WTC11 (cell line): ENCODE measurements around the gene HPN. TPM values are rescaled to one million over a fixed set of nuclear protein-coding genes. Genes with fewer than 3 reads are reported as not detected.

Experiments
- ATAC-seq: fragments of 200-7000 bp; cut with Tn5 transposase; 2 replicates; pipeline ENCODE4 v1.10.0; 2021; ENCODE audit warnings: mild to moderate bottlenecking, moderate library complexity
- CTCF ChIA-PET: fragments of 300-600 bp; sonication (Branson Sonifier 250); formaldehyde crosslinking; loops from one replicate; lab custom pipeline; 2021; ENCODE audit warnings: antibody characterized with exemption; lab: Charles Lee
- POLR2A ChIA-PET: fragments of 350-600 bp; sonication (Branson Sonifier 250); formaldehyde crosslinking; loops from one replicate; lab custom pipeline; 2021; ENCODE audit warnings: antibody characterized with exemption; lab: Charles Lee
- DNase-seq: peaks from one replicate; pipeline ENCODE4 v3.0.0; 2021; ENCODE audit warnings: low spot score
- H3K27ac Mint-ChIP-seq: 2 replicates; pipeline ENCODE4 v1.8.0; 2021; ENCODE audit warnings: mixed read lengths
- H3K27me3 Mint-ChIP-seq: 2 replicates; pipeline ENCODE4 v1.8.0; 2021; ENCODE audit warnings: low read depth, mild to moderate bottlenecking, moderate library complexity, mixed read lengths
- H3K36me3 Mint-ChIP-seq: 2 replicates; pipeline ENCODE4 v1.8.0; 2021; ENCODE audit warnings: mixed read lengths
- H3K4me1 Mint-ChIP-seq: 2 replicates; pipeline ENCODE4 v1.8.0; 2022; ENCODE audit warnings: mixed read lengths
- H3K4me3 Mint-ChIP-seq: 2 replicates; pipeline ENCODE4 v1.8.0; 2021; ENCODE audit warnings: mild to moderate bottlenecking, moderate library complexity, mixed read lengths
- H3K9me3 Mint-ChIP-seq: 2 replicates; pipeline ENCODE4 v1.8.0; 2021; ENCODE audit warnings: mixed read lengths
- ELF4 ChIP-seq: sonication (generic); formaldehyde crosslinking; IDR thresholded peaks from 2 replicates; pipeline ENCODE4 v1.8.1; 2022; ENCODE audit warnings: low read depth, mild to moderate bottlenecking, moderate library complexity, missing genetic modification reagents
- FOXJ3 ChIP-seq: sonication (generic); formaldehyde crosslinking; IDR thresholded peaks from 2 replicates; pipeline ENCODE4 v1.9.0; 2021; ENCODE audit warnings: missing genetic modification reagents, mild to moderate bottlenecking, borderline replicate concordance
- FOXK1 ChIP-seq: sonication (generic); formaldehyde crosslinking; IDR thresholded peaks from 2 replicates; pipeline ENCODE4 v1.8.0; 2022; ENCODE audit warnings: mild to moderate bottlenecking, moderate library complexity, missing genetic modification reagents
- FOXP1 ChIP-seq: sonication (generic); formaldehyde crosslinking; IDR thresholded peaks from 2 replicates; pipeline ENCODE4 v1.8.0; 2022; ENCODE audit warnings: missing genetic modification reagents, mild to moderate bottlenecking, moderate library complexity, borderline replicate concordance
- GABPB1 ChIP-seq: sonication (generic); formaldehyde crosslinking; IDR thresholded peaks from 2 replicates; pipeline ENCODE4 v1.8.1; 2023; ENCODE audit warnings: mild to moderate bottlenecking, missing genetic modification reagents
- GRHL2 ChIP-seq: fragments of 250-450 bp; sonication (Bioruptor Pico); IDR thresholded peaks from 2 replicates; pipeline ENCODE4 v1.8.0; 2022; ENCODE audit warnings: mild to moderate bottlenecking, moderate library complexity; ENCODE audit not compliant: insufficient replicate concordance, severe bottlenecking
- GTF2I ChIP-seq: fragments of 250-450 bp; sonication (Bioruptor Pico); conservative IDR thresholded peaks from 2 replicates; pipeline ENCODE4 v1.4.0; 2021; ENCODE audit warnings: mild to moderate bottlenecking
- JAZF1 ChIP-seq: fragments of 250-450 bp; sonication (Bioruptor Pico); IDR thresholded peaks from 2 replicates; pipeline ENCODE4 v1.9.0; 2021; ENCODE audit warnings: moderate library complexity, mild to moderate bottlenecking, inconsistent platforms
- NFYB ChIP-seq: sonication (generic); formaldehyde crosslinking; conservative IDR thresholded peaks from 2 replicates; pipeline ENCODE4 v1.8.0; 2022; ENCODE audit warnings: low read depth, missing genetic modification reagents
- NR3C1 ChIP-seq: sonication (generic); formaldehyde crosslinking; conservative IDR thresholded peaks from 2 replicates; pipeline ENCODE4 v1.8.1; 2023; ENCODE audit warnings: low read depth, mild to moderate bottlenecking, missing genetic modification reagents
- RORB ChIP-seq: fragments of 250-450 bp; sonication (Bioruptor Pico); IDR thresholded peaks from 2 replicates; pipeline ENCODE4 v1.9.0; 2021; ENCODE audit warnings: mild to moderate bottlenecking
- SOX15 ChIP-seq: fragments of 250-450 bp; sonication (Bioruptor Pico); IDR thresholded peaks from 2 replicates; pipeline ENCODE4 v1.9.0; 2021; ENCODE audit warnings: mild to moderate bottlenecking
- ZBTB21 ChIP-seq: sonication (generic); formaldehyde crosslinking; IDR thresholded peaks from 2 replicates; pipeline ENCODE4 v1.8.1; 2023; ENCODE audit warnings: mild to moderate bottlenecking, missing genetic modification reagents, borderline replicate concordance
- ZNF121 ChIP-seq: sonication (generic); formaldehyde crosslinking; IDR thresholded peaks from 2 replicates; pipeline ENCODE4 v1.8.0; 2023; ENCODE audit warnings: missing genetic modification reagents
- ZNF138 ChIP-seq: sonication (generic); formaldehyde crosslinking; conservative IDR thresholded peaks from 2 replicates; pipeline ENCODE4 v1.8.1; 2022; ENCODE audit warnings: mild to moderate bottlenecking, moderate library complexity, missing genetic modification reagents
- ZNF219 ChIP-seq: sonication (generic); formaldehyde crosslinking; IDR thresholded peaks from 2 replicates; pipeline ENCODE4 v1.8.0; 2023; ENCODE audit warnings: missing genetic modification reagents, mild to moderate bottlenecking, borderline replicate concordance
- ZNF232 ChIP-seq: sonication (generic); formaldehyde crosslinking; IDR thresholded peaks from 2 replicates; pipeline ENCODE4 v1.8.0; 2022; ENCODE audit warnings: mild to moderate bottlenecking, missing genetic modification reagents
- ZNF263 ChIP-seq: sonication (generic); formaldehyde crosslinking; IDR thresholded peaks from 2 replicates; pipeline ENCODE4 v1.8.1; 2022; ENCODE audit warnings: low read depth, mild to moderate bottlenecking, moderate library complexity, missing genetic modification reagents
- ZNF281 ChIP-seq: sonication (generic); formaldehyde crosslinking; IDR thresholded peaks from 2 replicates; pipeline ENCODE4 v1.8.0; 2023; ENCODE audit warnings: mild to moderate bottlenecking, missing genetic modification reagents
- ZNF423 ChIP-seq: fragments of 250-450 bp; sonication (Bioruptor Pico); IDR thresholded peaks from 2 replicates; pipeline ENCODE4 v2.1.2; 2022; ENCODE audit warnings: mild to moderate bottlenecking, moderate library complexity
- total RNA-seq: library from RNA; stranded (reverse); gene quantifications from 3 replicates; pipeline ENCODE4 v1.2.3, GENCODE V29; 2021
- TF ChIP-seq, protein P1 (sequence below): fragments of 250-450 bp; sonication (Bioruptor Pico); conservative IDR thresholded peaks from 2 replicates; pipeline ENCODE4 v1.9.0; 2021; ENCODE audit warnings: mild to moderate bottlenecking
- TF ChIP-seq, protein P2 (sequence below): fragments of 250-450 bp; sonication (Bioruptor Pico); IDR thresholded peaks from 2 replicates; pipeline ENCODE4 v1.9.0; 2021; ENCODE audit warnings: mild to moderate bottlenecking
- TF ChIP-seq, protein P3 (sequence below): sonication (generic); formaldehyde crosslinking; IDR thresholded peaks from 2 replicates; pipeline ENCODE4 v1.8.0; 2022; ENCODE audit warnings: mild to moderate bottlenecking, missing genetic modification reagents
- TF ChIP-seq, protein P4 (sequence below): sonication (generic); formaldehyde crosslinking; IDR thresholded peaks from 2 replicates; pipeline ENCODE4 v1.8.1; 2023; ENCODE audit warnings: mild to moderate bottlenecking, missing genetic modification reagents, moderate library complexity

HPN gene
- total RNA-seq, 1 experiment from 2014 or later = 20.8 TPM

DNA sequence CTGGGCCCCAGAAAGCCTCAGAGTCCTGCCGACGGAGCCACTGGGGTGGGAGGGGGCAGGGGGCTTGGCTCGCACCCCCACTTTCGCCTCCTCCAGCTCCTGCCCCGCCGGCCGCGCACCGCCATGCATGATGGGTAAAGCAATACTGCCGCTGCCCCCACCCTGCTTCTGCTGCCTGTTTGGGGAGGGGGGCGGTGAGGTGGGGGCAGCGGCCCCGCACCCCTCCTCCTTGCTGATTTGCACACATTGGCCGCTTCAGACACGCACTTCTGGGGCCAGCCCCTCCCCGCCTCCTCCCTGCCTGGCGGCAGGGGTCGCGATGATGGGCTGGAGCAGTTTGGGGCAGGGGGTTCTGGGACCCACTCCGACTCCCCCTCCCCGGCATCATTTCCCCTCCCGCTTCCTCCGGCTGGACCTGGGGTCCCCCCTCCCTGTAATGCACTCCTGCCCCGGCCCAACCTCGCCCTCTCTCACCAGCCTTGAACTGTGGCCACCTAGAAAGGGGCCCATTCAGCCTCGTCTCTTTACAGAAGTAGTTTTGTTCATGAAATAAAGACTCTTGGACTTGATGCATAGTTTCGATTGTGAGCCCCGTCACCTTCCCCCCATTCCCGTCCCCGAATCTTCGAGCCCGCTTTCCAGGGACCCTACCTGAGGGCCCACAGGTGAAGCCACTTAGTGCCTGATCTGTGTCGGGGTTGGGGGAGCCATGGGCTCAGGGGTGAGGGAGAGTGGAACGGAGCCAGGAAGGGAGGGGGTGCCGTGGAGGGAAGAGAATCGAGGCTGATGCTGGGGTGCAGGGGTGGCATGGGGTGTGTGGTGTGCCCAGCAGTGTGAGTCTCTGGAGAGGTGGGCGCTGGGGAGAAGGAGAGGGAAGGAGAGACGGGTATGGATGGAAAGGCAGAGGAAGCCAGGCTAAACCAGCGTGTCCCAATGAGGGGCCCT lies 1.4 kb upstream of the HPN start:
- TF ChIP-seq ELF4 (CRISPR knock-in tag) (no peak), ZNF232 (CRISPR knock-in tag) (no peak), ZNF138 (CRISPR knock-in tag) (no peak), ZNF121 (CRISPR knock-in tag) (no peak), ZBTB21 (CRISPR knock-in tag) (0 out of 2 replicates have a peak, but pooled peaks have one; percentile 10), FOXK1 (CRISPR knock-in tag) (no peak), FOXJ3 (CRISPR knock-in tag) (no peak)
- TF ChIP-seq, protein P1, sequence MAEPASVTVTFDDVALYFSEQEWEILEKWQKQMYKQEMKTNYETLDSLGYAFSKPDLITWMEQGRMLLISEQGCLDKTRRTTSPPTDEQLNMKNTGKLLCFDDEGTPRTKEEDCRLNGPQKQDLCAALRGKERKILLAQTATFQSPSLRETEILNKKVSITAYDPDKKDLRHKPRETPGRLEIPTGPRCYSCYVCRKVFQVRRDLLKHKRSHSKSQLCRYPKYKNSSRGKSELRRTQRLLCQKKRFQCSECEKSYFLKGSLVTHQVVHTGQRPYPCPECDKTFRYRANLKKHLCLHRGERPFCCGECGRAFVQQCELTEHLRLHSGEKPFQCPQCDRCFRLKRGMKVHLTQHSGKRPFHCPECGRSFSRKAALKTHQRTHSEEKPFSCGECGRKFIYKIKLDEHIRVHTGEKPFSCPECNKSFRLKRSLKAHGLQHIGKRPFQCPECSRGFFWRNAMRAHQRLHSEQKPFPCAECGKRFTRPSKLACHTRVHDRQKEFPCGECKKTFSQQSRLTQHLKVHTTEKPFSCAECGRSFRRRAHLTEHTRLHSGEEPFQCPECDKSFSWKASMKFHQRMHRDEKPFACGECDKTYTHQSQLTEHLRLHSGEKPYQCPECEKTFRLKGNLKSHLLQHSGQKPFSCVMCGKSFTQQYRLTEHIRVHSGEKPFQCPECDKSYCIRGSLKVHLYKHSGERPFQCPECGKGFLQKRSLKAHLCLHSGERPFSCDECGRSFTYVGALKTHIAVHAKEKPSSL = no peak
- TF ChIP-seq, protein P2, sequence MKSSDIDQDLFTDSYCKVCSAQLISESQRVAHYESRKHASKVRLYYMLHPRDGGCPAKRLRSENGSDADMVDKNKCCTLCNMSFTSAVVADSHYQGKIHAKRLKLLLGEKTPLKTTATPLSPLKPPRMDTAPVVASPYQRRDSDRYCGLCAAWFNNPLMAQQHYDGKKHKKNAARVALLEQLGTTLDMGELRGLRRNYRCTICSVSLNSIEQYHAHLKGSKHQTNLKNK (CRISPR knock-in tag) = no peak
- Mint-ChIP-seq H3K27me3 (no peaks in the 10 kb centered on the region), H3K9me3 (no peaks in the 10 kb centered on the region), H3K4me1 (peaks cover 45% of the 10 kb centered on the region), H3K4me3 (peak overlapping the region; percentile 53), H3K27ac (peak overlapping the region; percentile 63), H3K36me3 (no peaks in the 10 kb centered on the region; the same call in 1 of the 2 replicates)
- DNase-seq = no peak
- ATAC-seq = no peak
- POLR2A ChIA-PET = interaction anchor here (0.5 kb wide), 1 partner anchor 41 kb away, joined by 3 read pairs; no protein-coding TSS in a partner anchor
- CTCF ChIA-PET = interaction anchor here (1.3 kb wide), 1 partner anchor 201 kb away, joined by 4 read pairs; no protein-coding TSS in a partner anchor

DNA sequence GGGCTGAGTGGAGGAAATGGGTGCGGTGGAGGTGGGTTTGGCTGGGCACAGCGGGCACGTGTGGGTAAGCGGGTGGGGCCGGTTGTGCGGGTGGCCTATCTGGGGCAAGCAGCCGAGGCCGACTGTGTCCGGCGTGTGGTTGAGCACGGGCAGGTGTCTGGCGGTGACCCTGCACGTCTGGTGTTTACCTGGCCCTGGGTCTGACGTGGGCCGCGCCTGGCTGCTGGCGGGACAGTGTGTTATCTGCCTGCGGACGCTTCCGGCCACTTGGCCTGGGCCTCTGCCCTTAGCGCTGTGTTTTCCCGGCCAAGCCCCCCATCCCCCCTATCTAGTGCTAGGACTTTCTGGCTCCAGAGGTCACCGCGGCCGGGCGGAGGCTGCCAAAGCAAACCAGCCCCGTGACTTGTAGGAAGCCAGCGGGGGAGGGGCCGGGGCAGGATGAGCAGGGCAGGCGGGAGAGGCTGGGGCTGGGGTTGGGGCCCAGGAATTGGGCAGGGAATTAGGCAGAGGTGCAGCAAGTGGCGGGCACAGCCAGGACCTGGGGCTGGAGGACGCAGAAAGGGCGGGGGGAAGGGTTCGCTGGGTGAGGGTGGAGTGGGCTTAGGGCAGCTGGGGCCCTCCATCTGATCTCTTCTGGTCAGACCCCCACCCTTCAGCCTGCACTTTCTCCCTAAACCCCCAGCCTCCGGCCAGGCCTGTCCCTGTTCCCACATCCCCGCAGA lies 534 bp upstream of the HPN start:
- no peaks in the 10 kb centered on the region for H3K27me3 Mint-ChIP-seq
- ChIA-PET CTCF (interaction anchor here (0.6 to 1.6 kb wide), 8 partner anchors 9 to 202 kb away, joined by 3 to 9 read pairs (median 4); partner anchors contain the start of gene LGI4), POLR2A (interaction anchor here (0.6 to 1.0 kb wide), 2 partner anchors 15 to 165 kb away, joined by 3 to 5 read pairs; no protein-coding TSS in a partner anchor)
- peak overlapping the region; percentile 53 for H3K4me3 Mint-ChIP-seq
- DNase-seq = peak; percentile 81
- H3K36me3 Mint-ChIP-seq = no peaks in the 10 kb centered on the region; the same call in 1 of the 2 replicates
- H3K9me3 Mint-ChIP-seq = no peaks in the 10 kb centered on the region
- ATAC-seq = peak; percentile 58
- peak overlapping the region; percentile 63 for H3K27ac Mint-ChIP-seq
- peaks cover 53% of the 10 kb centered on the region for H3K4me1 Mint-ChIP-seq
- TF ChIP-seq, protein P3, sequence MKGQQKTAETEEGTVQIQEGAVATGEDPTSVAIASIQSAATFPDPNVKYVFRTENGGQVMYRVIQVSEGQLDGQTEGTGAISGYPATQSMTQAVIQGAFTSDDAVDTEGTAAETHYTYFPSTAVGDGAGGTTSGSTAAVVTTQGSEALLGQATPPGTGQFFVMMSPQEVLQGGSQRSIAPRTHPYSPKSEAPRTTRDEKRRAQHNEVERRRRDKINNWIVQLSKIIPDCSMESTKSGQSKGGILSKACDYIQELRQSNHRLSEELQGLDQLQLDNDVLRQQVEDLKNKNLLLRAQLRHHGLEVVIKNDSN (CRISPR knock-in tag) = peak; percentile 63; the same call in 1 of the 2 replicates
- TF ChIP-seq JAZF1 (CRISPR knock-in tag) = no peak
- TF ChIP-seq NFYB (CRISPR knock-in tag) = no peak
- no peak for TF ChIP-seq ZNF263 (CRISPR knock-in tag)
- TF ChIP-seq, protein P4, sequence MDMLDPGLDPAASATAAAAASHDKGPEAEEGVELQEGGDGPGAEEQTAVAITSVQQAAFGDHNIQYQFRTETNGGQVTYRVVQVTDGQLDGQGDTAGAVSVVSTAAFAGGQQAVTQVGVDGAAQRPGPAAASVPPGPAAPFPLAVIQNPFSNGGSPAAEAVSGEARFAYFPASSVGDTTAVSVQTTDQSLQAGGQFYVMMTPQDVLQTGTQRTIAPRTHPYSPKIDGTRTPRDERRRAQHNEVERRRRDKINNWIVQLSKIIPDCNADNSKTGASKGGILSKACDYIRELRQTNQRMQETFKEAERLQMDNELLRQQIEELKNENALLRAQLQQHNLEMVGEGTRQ (CRISPR knock-in tag) = peak; percentile 62; the same call in 1 of the 2 replicates
- TF ChIP-seq ZNF121 (CRISPR knock-in tag) = no peak
- 0 out of 2 replicates have a peak, but pooled peaks have one; percentile 76 for TF ChIP-seq ZNF281 (CRISPR knock-in tag)
- TF ChIP-seq FOXP1 (CRISPR knock-in tag) = peak; percentile 12; the same call in 1 of the 2 replicates
- TF ChIP-seq RORB (CRISPR knock-in tag) = no peak
- TF ChIP-seq GABPB1 = peak; percentile 55; the same call in 1 of the 2 replicates
- TF ChIP-seq FOXJ3 (CRISPR knock-in tag) = no peak
- TF ChIP-seq, protein P2 (CRISPR knock-in tag) = no peak
- no peak for TF ChIP-seq GTF2I
- TF ChIP-seq SOX15 (CRISPR knock-in tag) = no peak
- no peak for TF ChIP-seq ZNF219 (CRISPR knock-in tag)
- no peak for TF ChIP-seq ZNF423 (CRISPR knock-in tag)
- no peak for TF ChIP-seq GRHL2 (CRISPR knock-in tag)
- 0 out of 2 replicates have a peak, but pooled peaks have one; percentile 35 for TF ChIP-seq FOXK1 (CRISPR knock-in tag)
- no peak for TF ChIP-seq NR3C1 (CRISPR knock-in tag)
